ENCODE data around the gene CLEC16A. TPM values are rescaled to one million over a fixed set of nuclear protein-coding genes. Genes with fewer than 3 reads are reported as not detected.
"Not testable (repeated sequence)": the region's sequence is repeated elsewhere in the genome, so short reads cannot be mapped to it uniquely, and the experiment has no call there.

Gene CLEC16A
- total RNA-seq, 1 experiment from 2014 or later = 13.4 TPM

- DNase-seq (ENCODE audit: low read depth) = no peak
These were observed 3.8 kb upstream of the CLEC16A start for GRCh38 chr16:10940501-10941079.

GRCh38 chr16:10941127-10941933 lies 3.0 kb upstream of the CLEC16A start:
- no peak for DNase-seq (ENCODE audit: low read depth)

- not testable (repeated sequence) for DNase-seq (ENCODE audit: low read depth)
These were observed 2.4 kb upstream of the CLEC16A start for GRCh38 chr16:10941935-10942351.

DNA sequence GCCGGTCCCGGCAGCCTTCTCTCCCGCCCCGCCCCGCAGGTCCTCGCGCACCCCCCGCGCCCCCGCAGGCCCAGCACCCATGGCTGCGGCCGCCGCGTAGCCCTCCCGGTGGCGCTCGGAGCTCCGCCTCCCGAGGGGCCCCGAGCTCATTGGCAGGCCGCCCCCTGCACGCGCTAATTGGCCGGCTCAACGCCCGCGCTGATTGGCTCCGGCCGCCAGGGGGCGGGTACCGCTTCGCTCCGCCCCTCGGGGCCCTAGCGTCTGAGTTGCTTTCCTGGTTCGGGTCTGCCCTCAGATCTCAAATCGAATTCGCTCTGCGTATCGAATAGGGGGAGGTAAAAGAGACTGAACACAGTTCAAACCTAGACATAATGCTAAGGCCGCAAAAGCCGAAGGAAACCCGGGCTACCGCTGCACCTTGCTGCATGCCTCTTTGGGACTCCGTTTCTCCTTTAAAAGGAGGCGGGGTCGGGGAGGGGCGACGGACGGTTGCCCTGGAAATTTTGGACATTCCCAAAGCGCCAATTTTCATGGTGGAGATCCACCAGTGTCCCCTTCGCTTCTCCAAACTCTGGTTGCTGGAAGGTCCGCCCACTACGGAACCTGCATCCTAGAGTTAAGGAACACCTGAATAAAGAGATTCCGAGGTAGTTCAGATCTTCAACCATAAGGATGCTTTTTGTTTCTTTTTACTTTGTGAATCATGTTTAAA lies 1.9 kb upstream of the CLEC16A start, which contains the start of gene DEXI:
Gene DEXI (minus strand): TSS at position 117 of the 712 bp plus-strand sequence. CDS start 463 bp downstream, outside the sequence.
- peak; percentile 85 for DNase-seq (ENCODE audit: low read depth)

- no peak for DNase-seq (ENCODE audit: low read depth)
These were observed 1.4 kb upstream of the CLEC16A start for GRCh38 chr16:10943064-10943353.

- DNase-seq (ENCODE audit: low read depth) = no peak
These were observed 862 bp downstream of the CLEC16A start for GRCh38 chr16:10945065-10945787.

- no peak for DNase-seq (ENCODE audit: low read depth)
These were observed 1.9 kb downstream of the CLEC16A start for GRCh38 chr16:10946308-10946707.

- DNase-seq (ENCODE audit: low read depth) = peak; percentile 52
These were observed 2.9 kb downstream of the CLEC16A start for GRCh38 chr16:10947211-10947787.

DNA sequence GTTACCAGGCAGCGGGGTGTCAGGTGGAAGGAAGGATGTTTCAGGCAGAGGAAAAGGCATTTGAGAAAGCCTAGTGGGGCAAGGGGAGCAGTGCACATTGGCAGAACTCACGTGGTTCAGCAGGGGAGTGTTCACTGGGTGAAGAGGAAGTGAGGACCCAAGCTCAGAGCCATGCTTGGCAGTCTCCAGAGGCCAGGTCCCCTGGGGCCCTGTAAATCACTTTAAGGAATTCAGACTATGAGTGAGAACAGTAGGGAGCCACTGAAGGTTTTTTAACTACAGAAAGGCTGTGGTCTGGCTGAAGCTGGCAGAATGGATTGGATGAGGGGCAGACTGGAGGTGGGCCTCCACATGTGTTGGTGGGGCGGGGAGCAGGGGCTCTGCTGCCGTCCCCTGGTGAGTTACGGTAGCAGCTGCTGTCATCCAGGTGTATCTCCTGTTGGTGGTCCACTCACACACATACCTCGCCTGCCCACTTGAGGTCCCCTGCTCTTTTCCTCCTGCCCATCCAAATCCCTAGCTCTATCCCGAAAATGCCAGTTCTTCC lies 5.1 kb downstream of the CLEC16A start:
- DNase-seq (ENCODE audit: low read depth) = peak; percentile 39

DNA sequence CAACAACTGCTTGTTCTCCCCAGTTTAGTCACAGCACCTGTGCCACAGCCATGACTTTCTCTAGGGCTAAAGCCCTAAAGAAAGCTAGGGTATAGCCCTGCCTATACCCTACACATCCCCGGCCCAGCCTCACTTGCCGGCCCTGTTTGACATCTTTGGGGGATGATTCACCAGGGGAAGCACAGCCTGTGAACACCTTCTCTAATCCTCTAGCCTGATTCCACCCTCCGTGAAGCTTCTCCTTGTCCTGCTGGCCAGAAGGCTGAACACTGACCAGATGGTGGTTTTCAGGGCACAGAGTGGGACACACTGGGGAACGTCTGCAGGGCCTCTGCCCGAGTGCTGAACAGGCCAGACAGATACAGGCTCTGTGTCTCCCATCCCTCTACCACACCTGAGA lies 6.0 kb downstream of the CLEC16A start:
- DNase-seq (ENCODE audit: low read depth) = no peak

DNA sequence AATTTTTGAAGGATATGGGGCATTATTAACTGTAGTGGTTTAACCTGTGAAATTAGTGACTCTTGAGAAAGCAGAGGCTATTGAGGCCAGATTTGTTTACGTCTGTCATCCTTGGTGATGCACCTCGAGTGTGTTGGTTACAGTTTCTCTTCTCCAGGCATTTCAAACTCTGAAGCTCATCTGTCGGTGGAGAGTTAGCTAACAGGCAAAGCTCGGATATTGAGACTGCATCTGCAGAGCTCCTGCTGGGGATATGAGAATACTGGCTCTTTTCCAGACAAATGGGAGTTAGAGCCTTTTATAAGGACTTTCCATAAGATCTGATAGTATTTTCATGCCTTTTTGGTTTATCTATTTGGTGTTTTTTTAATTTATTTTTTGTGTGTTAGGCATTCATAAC lies 6.7 kb downstream of the CLEC16A start:
- no peak for DNase-seq (ENCODE audit: low read depth)

DNA sequence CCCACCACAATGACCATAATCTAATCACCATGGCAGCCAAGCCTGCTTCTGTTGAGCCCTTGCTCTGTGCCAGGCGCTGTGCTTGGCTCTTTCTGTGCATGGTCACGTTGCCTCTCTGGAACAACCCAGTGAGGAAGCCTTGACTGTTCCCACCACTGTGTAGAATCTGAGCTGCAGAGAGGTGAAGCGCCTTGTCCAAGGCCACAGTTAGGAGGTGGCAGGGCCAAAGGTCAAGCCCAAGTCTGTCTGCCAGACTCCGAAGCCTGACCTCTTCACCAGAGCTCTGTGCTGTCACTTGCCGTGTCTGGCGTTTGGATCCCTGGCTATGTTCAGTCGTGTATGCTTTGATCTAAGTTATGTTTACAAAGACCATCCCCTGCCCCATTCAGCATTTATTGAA lies 10.5 kb downstream of the CLEC16A start:
- no peak for DNase-seq (ENCODE audit: low read depth)

GRCh38 chr16:10957771-10958482 lies 13.6 kb downstream of the CLEC16A start:
- DNase-seq (ENCODE audit: low read depth) = no peak

DNA sequence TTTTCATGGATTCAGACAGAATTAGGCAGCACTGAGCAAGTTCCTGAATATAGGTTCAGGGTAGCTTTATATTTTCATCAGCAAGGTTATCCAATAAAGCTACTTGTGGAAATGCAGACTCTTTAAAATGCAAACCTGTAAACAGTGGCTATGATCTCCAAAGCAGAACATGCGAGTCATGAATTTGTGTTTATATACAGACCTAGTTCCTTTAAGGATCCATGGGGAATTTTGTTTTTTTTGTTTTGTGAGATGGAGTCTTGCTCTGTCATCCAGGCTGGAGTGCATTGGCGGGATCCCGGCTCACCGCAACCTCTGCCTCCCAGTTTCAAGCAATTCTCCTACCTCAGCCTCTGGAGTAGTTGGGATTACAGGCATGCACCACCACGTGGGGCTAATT lies 14.8 kb downstream of the CLEC16A start:
- DNase-seq (ENCODE audit: low read depth) = no peak

DNA sequence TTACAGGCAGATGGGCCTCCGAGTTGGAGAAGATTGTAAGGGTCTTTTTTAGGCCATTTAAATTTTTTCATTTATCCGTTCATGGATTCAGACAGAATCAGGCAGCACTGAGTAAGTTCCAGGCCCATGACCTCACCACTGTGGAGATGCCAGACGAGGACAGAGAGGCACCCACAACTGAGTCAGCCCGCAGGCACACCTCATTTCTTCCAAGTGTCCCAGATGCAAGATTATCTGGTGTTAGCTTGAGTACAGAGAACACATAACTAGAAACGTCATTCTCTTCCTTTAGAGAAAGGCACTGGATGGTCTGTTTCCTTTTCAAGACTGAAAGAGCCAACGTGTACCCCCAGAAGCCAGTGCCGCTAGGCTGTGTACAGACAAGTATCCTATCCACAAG lies 16.9 kb downstream of the CLEC16A start:
- peak; percentile 85 for DNase-seq (ENCODE audit: low read depth)

DNA sequence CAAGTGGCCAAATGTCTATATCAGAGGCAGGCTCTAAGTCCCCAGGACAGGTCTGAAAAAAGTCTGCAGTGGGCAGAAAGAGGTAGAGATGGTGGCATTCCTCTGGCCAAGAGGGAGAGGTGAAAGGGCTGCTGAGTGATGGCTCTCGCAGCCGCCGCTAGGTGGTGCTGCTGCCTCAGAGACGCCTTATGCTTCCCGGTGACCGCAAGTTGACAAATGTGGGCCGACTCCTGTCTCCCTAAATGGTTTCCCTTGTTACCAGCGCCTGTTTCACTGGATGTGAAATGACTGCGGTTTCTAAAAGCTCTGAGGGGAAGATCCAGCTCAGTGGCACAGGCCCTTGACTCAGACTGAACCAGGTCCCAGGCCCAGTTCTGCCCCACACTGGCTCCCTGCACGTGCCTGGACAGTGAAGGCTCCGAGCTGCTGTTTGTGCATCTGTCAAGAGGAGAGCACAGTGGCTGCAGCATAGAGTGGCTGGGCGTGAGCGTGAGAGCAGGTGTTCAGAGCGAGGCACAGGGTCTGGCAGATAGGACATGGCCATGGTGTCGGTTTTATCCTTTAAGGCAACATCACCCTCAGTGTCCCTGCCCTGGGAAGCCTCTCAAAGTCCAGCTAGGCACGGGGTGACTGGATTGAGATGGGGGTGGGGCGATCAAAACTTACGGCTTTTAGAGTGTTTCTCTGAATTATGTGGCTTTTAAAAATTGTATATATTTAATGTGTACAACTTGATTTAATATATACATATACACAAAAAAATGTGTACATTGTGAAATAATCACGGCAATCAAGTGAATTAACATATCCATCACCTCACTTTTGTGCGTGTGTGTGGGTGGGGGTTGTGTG lies 19.9 kb downstream of the CLEC16A start:
- DNase-seq (ENCODE audit: low read depth) = peak; percentile 90

- DNase-seq (ENCODE audit: low read depth) = no peak
These were observed 20.5 kb downstream of the CLEC16A start for GRCh38 chr16:10964891-10965326.

GRCh38 chr16:10965440-10966061 lies 21.2 kb downstream of the CLEC16A start:
- DNase-seq (ENCODE audit: low read depth) = no peak

DNA sequence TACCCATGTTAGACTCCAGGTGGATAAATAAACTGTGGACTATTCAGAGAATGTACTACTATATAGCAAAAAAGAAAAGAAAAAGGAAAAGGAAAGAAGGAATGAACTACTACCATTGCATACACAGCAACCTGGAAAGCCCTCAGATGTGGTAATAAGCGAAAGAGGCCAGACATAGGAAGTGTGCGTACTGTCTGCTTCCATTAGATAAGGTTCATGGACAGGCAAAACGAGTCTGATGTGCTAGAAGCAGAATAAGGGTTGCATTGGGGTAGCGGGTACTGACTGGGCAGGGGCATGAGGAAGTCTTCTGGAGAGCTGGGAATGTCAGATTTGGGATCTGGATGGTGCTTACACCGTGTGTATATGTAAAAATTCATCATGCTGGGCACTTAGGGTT lies 21.8 kb downstream of the CLEC16A start:
- no peak for DNase-seq (ENCODE audit: low read depth)

Measured in LHCN-M2 (cell line).